Kidney (tissue), 14 donors: Measurements from ENCODE around the gene ZPLD1. TPM values are rescaled to one million over a fixed set of nuclear protein-coding genes. Genes with fewer than 3 reads are reported as not detected.

Experiments
- DNase-seq, 5 donors: peaks; one replicate each; pipeline ENCODE4 v3.0.0-alpha.2; 2013 to 2020
- FAIRE-seq: peaks from 2 replicates; lab custom pipeline; 2012; peaks lifted over from hg19 to GRCh38; lab: Jason Lieb, UNC
- H3K27ac ChIP-seq, 2 donors: one replicate each; pipeline ENCODE4 v1.7.0; 2013; ENCODE audit warnings: low read depth in 2 of 2, low read length in 2 of 2, inconsistent platforms in 1 of 2
- H3K27me3 ChIP-seq: one replicate; pipeline ENCODE4 v1.7.1; 2013; ENCODE audit warnings: low read length, inconsistent platforms; ENCODE audit not compliant: control insufficient read depth, insufficient read depth
- H3K36me3 ChIP-seq, 3 donors: one replicate each; pipeline versions ENCODE4 v1.7.0 to v1.7.1; 2013; ENCODE audit warnings: low read length in 3 of 3, control low read depth in 1 of 3, inconsistent platforms in 1 of 3; ENCODE audit not compliant: insufficient read depth in 3 of 3, control insufficient read depth in 2 of 3
- H3K4me1 ChIP-seq, 3 donors: one replicate each; pipeline versions ENCODE4 v1.7.0 to v1.7.1; 2013; ENCODE audit warnings: low read length in 3 of 3, inconsistent platforms in 1 of 3, low read depth in 1 of 3; ENCODE audit not compliant: control insufficient read depth in 2 of 3, insufficient read depth in 2 of 3
- H3K4me3 ChIP-seq, 3 donors: one replicate each; pipeline versions ENCODE4 v1.7.0 to v1.8.1; 2013; ENCODE audit warnings: low read length in 3 of 3, control low read depth in 1 of 3, inconsistent platforms in 1 of 3
- H3K9ac ChIP-seq, 3 donors: one replicate each; pipeline versions ENCODE4 v1.7.0 to v1.7.1; 2013; ENCODE audit warnings: low read length in 3 of 3, control low read depth in 1 of 3, inconsistent platforms in 1 of 3
- H3K9me3 ChIP-seq, 3 donors: one replicate each; pipeline versions ENCODE4 v1.7.0 to v1.7.1; 2013; ENCODE audit warnings: low read length in 3 of 3, control low read depth in 1 of 3, inconsistent platforms in 1 of 3; ENCODE audit not compliant: control insufficient read depth in 2 of 3, insufficient read depth in 1 of 3
- CTCF ChIP-seq: IDR thresholded peaks from 3 replicates; pipeline ENCODE4 v1.5.1; 2012; ENCODE audit warnings: mild to moderate bottlenecking, moderate library complexity, borderline replicate concordance; ENCODE audit not compliant: insufficient read depth; ENCODE audit errors: extremely low read depth
- intact Hi-C: fragments of 100-400 bp; cut with DNase I; formaldehyde crosslinking; loops from one replicate; pipeline ENCODE4 v1.11.1; 2022
- polyA plus RNA-seq: library from polyadenylated mRNA; stranded (reverse); fragments of 350-450 nt; fragmentation: Illumina TruSeq; extraction: RNeasy Lipid Tissue Mini Kit (QIAGEN cat#74804); gene quantifications from one replicate; pipeline ENCODE4 v1.2.3, GENCODE V29; 2014; ENCODE audit warnings: low read depth, low replicate concordance; ENCODE audit not compliant: insufficient read depth
- total RNA-seq: library from RNA; stranded (reverse); fragmentation: NEBNext Ultra II Directional; extraction: Animal tissue kit (Norgen Biotek cat#: 25700); gene quantifications from one replicate; pipeline ENCODE4 v1.2.1, GENCODE V29; 2021
- donor health status: control.
- donor health status: control.
- donor health status: control.
- donor health status: control.
- donor health status: control.
- donor health status: DM: yes; HTN: yes; CAD: no.
- donor health status: Normal renal cell carcinoma (clear cell type).

ZPLD1 gene
- total and polyA plus RNA-seq, 2 donors from 2014 or later, result 1.2 TPM; not detected in 1

GRCh38 chr3:102478160-102478559 lies 43.3 kb downstream of the ZPLD1 start:
- H3K9me3 ChIP-seq, result no peaks in the 10 kb centered on the region
- no peak overlapping the region for H3K4me3 ChIP-seq
- H3K27ac ChIP-seq, result no peak overlapping the region
- H3K27me3 ChIP-seq, result no peaks in the 10 kb centered on the region
- intact Hi-C loops, result no loop called here
- no peak overlapping the region for H3K9ac ChIP-seq
- DNase-seq (no peak), FAIRE-seq (no peak)
- H3K36me3 ChIP-seq, result no peaks in the 10 kb centered on the region
- no peak for TF ChIP-seq CTCF
- H3K4me1 ChIP-seq, result peaks cover 0 to 10% (median 0%) of the 10 kb centered on the region in 3 donors

DNA sequence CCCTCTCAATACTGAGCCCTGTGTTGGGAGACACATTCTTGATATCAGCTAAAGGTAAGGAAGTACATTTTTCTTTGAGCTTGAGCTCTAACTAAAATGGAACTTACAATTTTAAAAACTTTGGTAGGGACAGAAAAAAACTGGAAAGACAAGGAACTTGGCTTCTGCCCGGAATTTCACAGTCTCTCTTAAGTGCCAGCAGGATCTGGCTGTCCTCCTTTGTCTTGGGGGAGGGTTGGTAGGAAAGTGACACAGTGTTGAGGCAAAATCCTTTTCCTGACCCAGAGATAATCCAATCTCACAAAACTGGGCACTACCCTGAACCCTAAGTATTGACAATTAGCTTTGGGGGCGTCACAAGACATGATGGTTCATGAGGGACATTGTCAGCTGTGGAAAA lies 45.3 kb downstream of the ZPLD1 start:
- DNase-seq (no peak), FAIRE-seq (no peak)
- no peaks in the 10 kb centered on the region for H3K9me3 ChIP-seq
- no peak overlapping the region for H3K4me3 ChIP-seq
- no peaks in the 10 kb centered on the region for H3K36me3 ChIP-seq
- no peak for TF ChIP-seq CTCF
- H3K4me1 ChIP-seq, result peaks cover 0 to 6% (median 0%) of the 10 kb centered on the region in 3 donors
- H3K27me3 ChIP-seq, result no peaks in the 10 kb centered on the region
- H3K9ac ChIP-seq, result no peak overlapping the region
- intact Hi-C loops, result no loop called here
- H3K27ac ChIP-seq, result no peak overlapping the region

GRCh38 chr3:102481050-102481449 lies 46.2 kb downstream of the ZPLD1 start:
- DNase-seq, result peak in 2 of 5 donors; percentile 11 to 37
- Histone ChIP-seq H3K27me3 (no peaks in the 10 kb centered on the region), H3K27ac (peak overlapping the region in 1 of 2 donors; percentile 29), H3K9ac (no peak overlapping the region), H3K36me3 (no peaks in the 10 kb centered on the region), H3K4me1 (peaks cover 0 to 4% (median 0%) of the 10 kb centered on the region in 3 donors), H3K4me3 (peak overlapping the region in 2 of 3 donors; percentile 23 to 48), H3K9me3 (no peaks in the 10 kb centered on the region)
- TF ChIP-seq CTCF, result no peak
- intact Hi-C loops, result no loop called here
- FAIRE-seq, result no peak

GRCh38 chr3:102483556-102483955 lies 48.7 kb downstream of the ZPLD1 start:
- no peaks in the 10 kb centered on the region for H3K36me3 ChIP-seq
- no peak overlapping the region for H3K9ac ChIP-seq
- no peak overlapping the region for H3K4me3 ChIP-seq
- no peak for TF ChIP-seq CTCF
- H3K4me1 ChIP-seq, result peaks cover 0 to 4% (median 0%) of the 10 kb centered on the region in 3 donors
- H3K27ac ChIP-seq, result no peak overlapping the region
- FAIRE-seq, result no peak
- no peaks in the 10 kb centered on the region for H3K9me3 ChIP-seq
- no peak for DNase-seq
- intact Hi-C loops, result no loop called here
- H3K27me3 ChIP-seq, result no peaks in the 10 kb centered on the region
